Esophagus squamous epithelium (tissue), 4 donors: ENCODE results near the gene PTGS1.

Source experiments
- POLR2A ChIP-seq, 4 donors: fragments of 450-650 bp; IDR thresholded peaks; one replicate each; pipeline ENCODE4 v1.6.1; 2017; ENCODE audit warnings: antibody characterized with exemption in 4 of 4, mild to moderate bottlenecking in 4 of 4, moderate library complexity in 3 of 4
- TF ChIP-seq, protein P1 (sequence below), 6 experiments: fragments of 450-650 bp in 4 of 6; fragments of 200-600 bp in 2 of 6; sonication (generic) in 2 of 6; IDR thresholded peaks; one replicate each; pipeline ENCODE4 v1.5.1; 2016 to 2019; ENCODE audit warnings: antibody characterized with exemption in 6 of 6, mild to moderate bottlenecking in 4 of 6, moderate library complexity in 4 of 6

DNA sequence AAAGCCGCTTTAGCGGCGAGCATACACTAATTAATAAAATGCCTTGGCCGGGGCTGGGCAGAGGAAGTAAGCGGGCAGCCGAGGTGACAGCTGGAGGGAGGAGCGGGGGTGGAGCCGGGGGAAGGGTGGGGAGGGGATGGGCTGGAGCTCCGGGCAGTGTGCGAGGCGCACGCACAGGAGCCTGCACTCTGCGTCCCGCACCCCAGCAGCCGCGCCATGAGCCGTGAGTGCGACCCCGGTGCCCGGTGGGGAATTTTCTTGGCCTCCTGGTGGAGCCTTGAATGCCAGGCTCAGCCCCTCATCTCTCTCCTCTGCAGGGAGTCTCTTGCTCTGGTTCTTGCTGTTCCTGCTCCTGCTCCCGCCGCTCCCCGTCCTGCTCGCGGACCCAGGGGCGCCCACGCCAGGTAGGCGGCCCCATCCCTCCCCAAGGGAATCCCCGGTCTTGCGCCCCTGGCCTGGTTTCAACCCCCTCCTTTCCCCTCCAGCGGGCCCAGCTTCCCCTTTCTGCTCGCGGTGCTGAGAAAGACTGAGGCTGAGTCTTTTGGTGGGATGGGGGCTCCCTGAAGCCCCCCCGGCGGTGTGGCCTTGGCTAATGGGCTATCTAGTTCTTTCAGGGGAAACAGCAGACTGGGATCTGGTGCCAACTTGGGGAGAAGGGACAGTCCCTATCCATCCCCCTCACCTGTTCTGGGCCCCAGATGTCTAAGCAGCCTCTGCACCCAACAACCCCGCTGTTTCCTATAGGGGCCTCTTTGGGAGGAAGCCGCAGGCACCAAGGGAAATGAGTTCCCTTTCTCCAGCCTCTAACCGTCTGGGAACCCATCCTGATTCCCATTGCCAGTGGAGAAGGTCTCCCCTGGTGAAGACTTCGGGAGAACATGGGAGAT lies at the start of gene PTGS1:
- TF ChIP-seq, protein P1, sequence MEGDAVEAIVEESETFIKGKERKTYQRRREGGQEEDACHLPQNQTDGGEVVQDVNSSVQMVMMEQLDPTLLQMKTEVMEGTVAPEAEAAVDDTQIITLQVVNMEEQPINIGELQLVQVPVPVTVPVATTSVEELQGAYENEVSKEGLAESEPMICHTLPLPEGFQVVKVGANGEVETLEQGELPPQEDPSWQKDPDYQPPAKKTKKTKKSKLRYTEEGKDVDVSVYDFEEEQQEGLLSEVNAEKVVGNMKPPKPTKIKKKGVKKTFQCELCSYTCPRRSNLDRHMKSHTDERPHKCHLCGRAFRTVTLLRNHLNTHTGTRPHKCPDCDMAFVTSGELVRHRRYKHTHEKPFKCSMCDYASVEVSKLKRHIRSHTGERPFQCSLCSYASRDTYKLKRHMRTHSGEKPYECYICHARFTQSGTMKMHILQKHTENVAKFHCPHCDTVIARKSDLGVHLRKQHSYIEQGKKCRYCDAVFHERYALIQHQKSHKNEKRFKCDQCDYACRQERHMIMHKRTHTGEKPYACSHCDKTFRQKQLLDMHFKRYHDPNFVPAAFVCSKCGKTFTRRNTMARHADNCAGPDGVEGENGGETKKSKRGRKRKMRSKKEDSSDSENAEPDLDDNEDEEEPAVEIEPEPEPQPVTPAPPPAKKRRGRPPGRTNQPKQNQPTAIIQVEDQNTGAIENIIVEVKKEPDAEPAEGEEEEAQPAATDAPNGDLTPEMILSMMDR (IDR thresholded peaks at IDR 0.05), result no peak
- TF ChIP-seq POLR2A (IDR thresholded peaks at IDR 0.05), result peak in 1 of 4 donors; percentile 50
